ENCODE data around the gene RCOR2.
A peak's percentile ranks its signal among the peaks of the same experiment; 100 is the strongest.

The RCOR2 gene

DNA sequence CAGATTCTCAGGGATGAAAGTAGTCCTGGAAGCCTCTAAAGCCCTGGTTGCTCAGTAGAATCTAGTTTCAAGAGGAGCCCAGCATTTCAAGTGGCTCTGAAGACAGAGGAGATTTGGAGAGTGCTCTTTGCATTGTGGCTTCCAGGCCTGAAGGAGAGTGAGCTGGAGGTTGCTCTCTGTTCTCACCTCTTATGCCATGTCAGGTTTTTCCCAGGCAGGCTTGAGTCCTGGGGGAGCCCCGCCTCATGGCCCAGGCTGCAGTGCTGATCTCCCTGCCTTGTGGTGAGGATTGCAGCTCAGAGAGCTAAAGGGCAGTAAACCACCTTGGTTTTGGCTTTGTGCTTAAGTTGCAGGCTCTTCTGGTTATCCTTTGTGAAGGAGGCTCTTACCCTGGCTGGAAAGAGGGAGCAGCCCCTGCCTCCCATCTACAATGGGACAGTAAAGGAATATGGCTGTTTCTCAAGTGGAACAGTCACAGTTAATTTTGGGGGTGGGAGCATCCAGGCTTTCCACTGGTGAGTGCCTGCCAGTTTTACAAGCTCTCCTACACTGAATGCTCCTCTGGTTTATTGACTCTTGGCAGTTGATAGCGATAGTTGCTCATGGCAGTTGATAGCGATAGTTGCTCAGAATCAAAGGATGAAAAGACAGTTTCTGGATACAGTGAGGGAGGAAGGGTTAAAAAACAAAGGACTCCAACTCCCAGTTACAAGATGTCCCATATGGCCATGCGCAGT, 32.6 kb downstream of the RCOR2 start:
- peak in 1 of 10 donors; percentile 37 for DNase-seq
- intact Hi-C loops (cut with DNase I), result no loop called here

DNA sequence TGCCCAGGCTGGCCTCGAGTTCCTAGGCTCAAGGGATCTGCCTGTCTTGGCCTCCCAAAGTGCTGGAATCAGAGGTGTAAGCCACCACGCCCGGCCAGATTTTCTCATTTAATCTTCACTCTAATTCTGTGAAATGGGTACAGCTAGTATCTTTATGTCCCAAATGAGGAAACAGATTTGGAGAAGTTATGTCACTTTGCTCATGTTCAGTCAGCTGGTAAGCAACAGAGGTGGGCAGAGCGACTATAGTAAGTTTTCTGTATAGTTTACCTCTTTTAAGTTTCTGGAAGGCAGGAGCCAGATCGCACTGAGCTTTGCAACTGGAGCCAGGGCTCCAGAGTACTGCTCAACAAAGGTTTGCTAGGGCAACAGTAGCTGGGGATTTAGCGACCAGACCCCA, 33.2 kb downstream of the RCOR2 start:
- intact Hi-C loops (cut with DNase I), result no loop called here
- peak in 1 of 10 donors; percentile 25 for DNase-seq

DNA sequence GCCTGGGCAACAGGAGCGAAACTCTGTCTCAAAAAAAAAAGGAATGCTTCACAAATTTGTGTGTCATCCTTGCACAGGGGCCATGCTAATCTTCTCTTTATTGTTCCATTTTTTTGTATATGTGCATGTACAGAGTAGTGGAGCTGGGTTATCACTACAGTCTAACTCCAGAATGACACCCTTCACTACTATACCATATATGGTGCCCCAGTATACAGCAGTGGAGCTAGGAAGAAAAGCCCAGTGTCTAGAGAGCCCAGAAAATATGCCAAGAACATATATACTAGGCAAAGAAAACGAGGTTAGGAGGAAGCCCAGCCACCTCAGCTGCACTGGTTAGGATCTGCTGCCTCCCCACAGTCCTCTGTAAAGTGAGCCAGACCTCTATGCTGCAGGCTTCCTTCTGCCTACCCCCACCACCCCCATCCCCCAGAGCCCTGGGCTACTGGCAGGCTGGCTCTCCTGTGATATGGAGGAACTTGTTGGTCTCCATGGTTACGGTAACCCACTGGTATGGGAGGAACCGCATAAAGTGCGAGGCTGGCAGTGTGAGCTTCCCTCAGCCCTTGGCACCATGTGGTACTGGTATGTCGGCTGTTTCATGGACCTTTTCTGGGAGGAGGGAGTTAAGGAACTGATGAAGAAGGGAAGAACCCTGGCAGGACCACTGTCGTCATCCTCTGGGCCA, 34.3 kb downstream of the RCOR2 start:
- intact Hi-C loops (cut with DNase I), result no loop called here
- DNase-seq, result peak in 2 of 10 donors; percentile 32 to 89

DNA sequence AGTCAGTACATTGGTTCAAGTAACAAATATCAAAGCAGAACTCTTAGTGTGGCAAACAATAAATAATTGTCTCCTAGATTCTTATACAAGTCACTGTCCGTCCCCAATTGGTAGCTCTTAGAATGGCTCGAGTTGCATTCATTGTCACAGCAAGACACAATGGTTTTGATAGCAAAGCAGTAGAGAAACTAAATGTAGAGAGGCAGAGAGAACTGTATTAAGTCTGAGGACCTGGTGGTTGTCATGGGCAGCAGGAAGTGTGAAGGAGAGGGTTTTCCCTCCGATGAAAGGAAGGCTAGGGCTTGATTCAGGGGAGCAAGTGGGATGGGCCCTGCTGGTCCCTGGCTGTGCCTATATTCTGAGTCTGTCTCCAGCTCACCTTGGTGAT, 36.6 kb downstream of the RCOR2 start:
- intact Hi-C loops (cut with DNase I), result no loop called here

DNA sequence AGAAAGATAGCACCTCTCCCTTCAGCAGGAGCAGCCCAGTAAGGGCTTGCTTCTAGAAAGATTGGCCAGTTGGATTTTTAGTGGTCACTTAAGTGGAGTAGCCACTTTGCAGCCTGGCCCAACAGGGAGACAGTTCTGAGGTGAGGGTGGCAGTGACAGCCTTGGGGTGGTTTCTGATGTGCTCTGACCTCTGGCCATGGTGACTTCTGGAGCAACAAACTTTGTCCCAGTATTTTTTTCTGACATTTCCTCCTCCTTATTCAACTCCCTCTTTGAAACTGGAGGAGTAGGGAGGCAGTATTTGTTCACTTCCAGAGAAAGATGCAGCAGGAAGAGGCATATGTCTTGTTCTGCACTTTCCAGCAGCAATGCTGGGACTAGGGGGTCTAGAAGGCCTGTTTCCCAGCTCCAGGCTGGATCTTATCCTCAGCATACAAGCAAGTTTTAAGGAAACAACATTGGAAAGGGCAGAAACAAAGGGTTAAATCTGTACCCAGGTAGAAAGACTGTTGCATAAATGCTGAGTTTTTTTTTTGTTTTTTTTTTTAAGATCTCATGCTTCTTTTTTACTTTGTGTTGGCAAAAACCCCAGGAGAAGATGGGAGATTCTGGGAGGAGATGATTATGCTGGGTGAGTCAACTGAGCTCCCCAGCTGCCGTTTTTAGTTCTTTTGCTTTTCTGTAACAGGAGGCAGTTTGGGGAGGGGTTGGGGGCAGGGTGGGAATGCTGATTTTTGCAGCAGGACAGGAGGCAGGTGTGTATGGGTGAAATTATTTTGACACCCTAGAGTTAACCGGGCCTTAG, 37.2 kb downstream of the RCOR2 start:
- intact Hi-C loops (cut with DNase I), result no loop called here
- peak in 3 of 10 donors; percentile 28 to 43 (median 42) for DNase-seq

More for the DNA sequence above, 36.6 kb downstream of the RCOR2 start:
- peak in 1 of 10 donors; percentile 4 for DNase-seq

DNA sequence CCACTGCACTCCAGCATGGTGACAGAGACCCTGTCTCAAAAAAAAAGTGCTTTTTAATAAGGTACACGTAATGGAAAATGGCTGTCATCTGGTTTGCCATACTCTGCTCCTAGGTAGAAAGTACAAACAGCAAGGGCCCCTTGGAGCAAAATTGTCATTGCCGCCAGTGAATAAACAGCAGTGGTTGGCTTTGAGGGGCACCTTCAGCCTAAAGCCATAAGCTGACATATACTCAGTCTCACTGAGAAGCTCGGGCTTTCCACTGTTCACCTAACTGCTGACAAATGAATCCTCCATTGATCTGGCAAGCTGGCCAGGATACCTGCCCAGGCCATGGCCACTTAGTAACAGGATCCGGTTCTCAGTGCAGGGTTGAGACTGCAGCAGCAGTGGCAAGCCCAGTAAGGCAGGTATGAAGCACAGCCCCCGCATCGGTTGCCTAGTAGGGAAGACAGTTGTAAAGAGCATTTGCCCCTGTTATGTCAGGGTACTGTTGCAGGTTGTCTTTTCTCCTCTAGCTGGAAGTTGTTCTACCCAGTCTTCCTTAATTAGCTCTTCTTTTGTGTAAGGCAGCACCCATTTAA, 39.2 kb downstream of the RCOR2 start:
- peak in 2 of 10 donors; percentile 35 to 61 for DNase-seq

DNA sequence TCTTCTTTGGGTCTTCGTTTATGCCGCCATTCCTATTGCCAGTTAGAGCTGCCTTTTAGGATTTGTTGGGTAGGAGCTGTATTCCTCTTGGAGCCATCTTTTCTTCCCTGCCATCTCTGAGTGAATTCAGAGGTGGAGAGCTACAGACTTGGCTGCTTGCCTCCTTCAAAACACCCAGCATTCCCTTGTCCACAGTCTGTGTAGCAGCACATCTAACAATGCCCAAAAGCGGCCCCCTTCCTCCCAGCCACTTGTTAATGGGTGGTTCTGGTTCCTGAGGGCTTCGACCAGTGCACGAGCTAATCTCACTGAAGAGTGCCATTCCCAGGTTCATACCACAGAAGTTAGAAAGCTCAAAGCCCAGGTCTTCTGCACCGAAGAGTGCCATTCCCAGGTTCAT, 40.3 kb downstream of the RCOR2 start:
- intact Hi-C loops (cut with DNase I), result no loop called here

More for the DNA sequence above, 39.2 kb downstream of the RCOR2 start:
- intact Hi-C loops (cut with DNase I), result no loop called here

DNA sequence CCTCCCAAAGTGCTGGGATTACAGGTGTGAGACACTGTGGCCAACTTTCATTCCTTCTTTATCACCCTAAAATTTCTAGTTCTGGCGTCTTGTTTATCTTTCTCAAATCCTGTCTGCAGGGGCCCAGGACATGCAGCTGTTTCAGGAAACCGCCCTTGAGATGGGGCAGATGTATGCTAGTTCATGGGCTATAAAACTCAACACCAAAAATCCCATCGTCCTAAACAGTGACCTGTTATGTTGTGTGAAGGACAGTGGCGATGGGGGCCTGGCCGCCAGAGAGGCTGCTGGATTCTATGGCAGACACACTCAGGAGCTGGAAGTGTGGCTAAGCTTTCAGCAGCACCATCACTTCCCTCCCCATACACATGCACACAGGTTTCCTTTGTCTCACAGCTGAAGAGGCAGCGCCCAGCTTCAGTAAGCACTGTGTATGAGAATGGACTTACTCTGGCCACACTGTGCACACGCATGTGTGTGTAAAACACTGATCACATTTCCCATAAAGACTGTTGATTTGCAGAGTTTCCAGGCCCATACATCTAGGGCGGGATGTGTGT, 41.4 kb downstream of the RCOR2 start:
- DNase-seq, result peak in 1 of 10 donors; percentile 66
- intact Hi-C loops (cut with DNase I), result no loop called here

More for the DNA sequence above, 40.3 kb downstream of the RCOR2 start:
- peak in 3 of 10 donors; percentile 25 to 67 (median 36) for DNase-seq

DNA sequence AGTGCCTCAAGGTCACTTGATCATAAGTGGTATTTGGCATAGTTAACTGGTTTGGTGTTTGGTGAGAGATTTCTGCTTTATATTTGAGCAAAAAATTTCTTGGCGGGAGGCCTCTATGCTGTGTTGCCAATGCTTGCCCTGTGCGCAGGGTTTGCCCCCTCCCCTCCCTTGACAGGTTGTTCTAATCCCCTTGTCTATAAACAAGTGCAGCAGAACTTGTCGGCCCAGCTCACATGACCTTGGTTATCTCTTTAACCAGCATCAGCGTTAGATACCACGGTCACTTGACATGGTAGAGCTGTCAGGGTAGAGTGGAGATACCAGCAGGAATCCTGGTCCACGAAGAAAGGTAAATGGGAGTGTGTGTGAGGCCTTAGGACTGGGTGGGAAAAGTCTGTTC, 42.5 kb downstream of the RCOR2 start:
- no peak for DNase-seq
- intact Hi-C loops (cut with DNase I), result no loop called here

DNA sequence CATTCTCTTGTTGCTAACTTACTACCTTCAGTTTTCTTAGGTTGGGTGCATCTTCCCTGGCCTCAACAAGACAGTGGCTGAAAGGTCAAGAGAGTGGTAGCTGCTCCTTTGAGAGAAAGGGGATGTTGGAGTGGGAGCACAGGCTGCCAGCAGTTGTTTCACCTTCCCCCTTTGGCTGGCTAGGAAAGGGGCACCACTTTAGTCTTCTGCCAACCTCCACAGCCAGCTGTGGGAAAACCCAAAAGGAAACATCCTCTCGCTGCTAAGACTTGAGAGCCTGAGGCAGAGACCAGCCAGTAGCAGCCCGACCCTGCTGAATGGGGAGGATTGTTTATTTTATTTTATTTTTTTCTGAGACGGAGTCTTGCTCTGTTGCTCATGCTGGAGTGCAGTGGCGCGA, 43.7 kb downstream of the RCOR2 start:
- DNase-seq, result peak in 2 of 10 donors; percentile 22 to 49
- intact Hi-C loops (cut with DNase I), result loop anchor here (2.0 kb wide), 1 partner anchor 37 kb away; no protein-coding TSS in a partner anchor

DNA sequence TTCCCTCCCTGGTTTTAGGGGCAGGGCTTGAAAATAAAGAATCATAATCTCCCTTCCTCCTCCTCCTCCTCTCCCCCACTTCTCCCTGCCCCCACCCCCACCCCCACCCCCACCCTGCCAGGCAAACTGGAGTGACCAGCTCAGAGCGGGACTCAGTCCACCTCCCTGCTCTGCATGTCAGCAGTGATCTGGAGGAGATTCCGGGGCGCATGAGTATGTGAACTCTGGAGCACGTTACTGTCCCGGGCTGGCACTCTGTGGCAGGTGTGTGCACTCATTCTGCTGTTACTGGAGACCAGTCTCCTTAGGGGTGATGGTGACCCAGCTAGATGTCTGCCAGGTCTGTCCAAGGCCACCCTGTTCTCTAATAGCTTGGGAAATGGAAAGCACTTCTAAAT, 44.2 kb downstream of the RCOR2 start:
- intact Hi-C loops (cut with DNase I), result loop anchor here (2.0 kb wide), 1 partner anchor 36 kb away; no protein-coding TSS in a partner anchor

DNA sequence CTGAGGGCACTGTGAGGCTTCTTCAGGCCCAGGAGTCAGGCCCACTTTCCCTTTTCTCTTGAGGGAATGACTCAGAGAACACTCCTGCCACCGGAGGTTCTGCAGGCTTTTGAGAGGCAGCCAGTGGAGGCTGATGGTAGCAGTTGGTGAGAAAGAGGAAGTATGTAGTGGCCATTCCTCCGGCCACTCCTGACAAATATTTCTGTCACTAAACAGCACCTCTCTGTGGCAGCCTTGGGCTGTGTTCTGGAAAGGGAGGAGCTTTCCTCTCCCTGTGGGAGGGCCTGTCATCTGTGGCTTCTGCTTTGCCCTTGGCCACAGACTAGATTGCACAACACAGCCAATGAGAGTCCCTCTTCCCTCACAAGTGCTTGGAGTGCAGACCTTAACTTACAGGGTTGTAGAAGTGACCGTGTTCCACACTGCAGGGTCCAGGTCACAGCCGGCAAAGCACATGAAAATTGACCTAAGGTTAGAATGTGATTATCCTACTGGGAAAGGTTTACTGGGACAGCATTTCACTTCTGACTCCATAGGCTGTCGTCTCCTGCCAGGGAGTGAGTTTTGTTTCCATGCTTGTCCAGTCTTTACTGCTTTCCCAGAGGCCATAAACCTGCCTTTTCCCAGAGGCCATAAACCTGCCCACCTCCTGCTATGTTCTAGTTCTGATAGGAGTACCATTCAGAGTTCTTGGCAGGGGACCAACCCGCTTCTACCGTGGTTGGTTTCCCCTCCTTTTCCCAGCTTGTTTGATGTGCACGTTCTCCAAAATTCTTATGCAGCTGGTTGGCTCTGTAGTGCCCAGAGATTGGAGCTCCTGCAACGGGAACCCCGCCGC, 44.8 kb downstream of the RCOR2 start:
- intact Hi-C loops (cut with DNase I), result loop anchor here (2.0 kb wide), 1 partner anchor 35 kb away; no protein-coding TSS in a partner anchor
- DNase-seq, result peak; percentile 26 to 95 (median 74)

More for the DNA sequence above, 44.2 kb downstream of the RCOR2 start:
- peak in 2 of 10 donors; percentile 62 to 64 for DNase-seq

DNA sequence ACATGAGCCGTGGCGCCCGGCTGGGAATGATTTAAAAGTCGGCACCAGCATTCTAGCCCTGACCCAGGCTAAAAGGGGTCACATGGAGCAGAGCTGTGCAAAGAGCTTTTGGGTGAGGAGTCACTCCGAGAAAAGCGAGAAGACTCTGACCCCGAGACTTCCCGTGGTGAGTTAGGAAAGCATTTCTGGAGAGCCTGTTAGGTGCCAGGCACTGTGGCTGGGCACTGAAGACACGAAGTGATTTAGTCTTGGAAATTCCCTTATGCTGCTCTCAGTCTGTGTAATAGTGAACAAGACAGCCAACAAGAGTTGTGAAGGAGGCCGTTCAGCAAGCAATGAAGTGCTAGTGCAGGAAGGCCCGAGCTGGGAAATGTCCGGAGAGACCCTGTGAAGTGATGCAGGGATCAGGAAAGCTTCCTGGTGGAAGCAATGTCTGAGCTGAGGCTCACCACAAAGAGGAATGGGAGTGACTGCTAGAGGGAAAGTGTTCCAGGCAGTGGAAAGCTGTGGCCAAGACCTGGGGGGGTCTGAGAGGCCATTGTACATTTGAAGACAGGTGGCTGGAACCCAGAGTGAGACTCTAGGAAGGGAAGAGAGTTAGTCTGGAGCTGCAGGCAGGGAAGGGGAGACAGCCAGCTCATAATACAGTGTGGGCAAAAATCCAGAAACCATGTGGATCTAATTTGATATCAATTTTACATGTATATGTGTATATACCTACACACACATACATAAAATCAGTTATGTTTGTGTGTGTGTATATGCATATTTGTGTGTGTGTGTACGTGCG, 46.4 kb downstream of the RCOR2 start:
- DNase-seq, result peak in 1 of 10 donors; percentile 24
- intact Hi-C loops (cut with DNase I), result no loop called here

DNA sequence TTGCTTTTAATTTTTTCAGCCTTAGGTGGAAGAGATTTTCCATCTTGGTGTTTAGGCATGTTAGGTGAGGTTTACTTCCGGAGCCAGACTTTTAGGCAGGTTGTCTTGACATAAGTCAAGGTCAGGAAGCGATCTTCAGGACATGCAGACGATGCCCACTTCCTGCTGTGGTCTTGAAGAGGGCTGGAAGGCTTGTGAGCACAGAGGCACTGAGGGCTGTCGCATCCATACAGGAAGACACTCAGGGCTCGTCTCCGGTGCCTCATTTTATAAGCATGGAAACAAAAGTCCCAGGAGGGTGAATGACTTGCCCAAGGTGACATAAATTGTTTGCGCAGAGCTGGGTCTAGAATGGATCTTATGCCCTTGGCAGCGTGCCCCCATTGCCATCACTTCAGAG, 47.3 kb downstream of the RCOR2 start:
- DNase-seq, result peak in 2 of 10 donors; percentile 23 to 53
- intact Hi-C loops (cut with DNase I), result no loop called here

DNA sequence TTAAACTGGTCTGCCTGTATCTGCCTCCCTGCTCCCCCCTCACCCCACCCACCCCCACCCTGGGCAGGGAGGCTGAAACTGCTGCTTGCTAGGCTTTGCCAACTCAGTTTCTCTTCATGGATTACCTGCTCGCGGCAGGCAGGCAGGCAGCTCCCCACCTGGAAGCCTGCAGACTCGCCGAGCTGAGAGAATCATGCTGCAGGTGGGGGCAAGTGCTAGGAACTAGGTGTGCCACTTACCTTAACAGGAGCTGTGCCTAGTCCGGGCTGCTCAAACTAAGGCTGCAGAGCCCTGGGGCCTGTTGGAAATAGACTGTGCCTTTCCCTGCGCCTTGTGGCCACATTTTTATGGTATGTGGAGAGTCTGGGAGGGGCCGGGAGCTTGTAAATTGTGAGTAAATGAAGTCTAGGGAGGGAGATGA, 47.8 kb downstream of the RCOR2 start:
- DNase-seq, result peak in 2 of 10 donors; percentile 24 to 47
- intact Hi-C loops (cut with DNase I), result no loop called here

DNA sequence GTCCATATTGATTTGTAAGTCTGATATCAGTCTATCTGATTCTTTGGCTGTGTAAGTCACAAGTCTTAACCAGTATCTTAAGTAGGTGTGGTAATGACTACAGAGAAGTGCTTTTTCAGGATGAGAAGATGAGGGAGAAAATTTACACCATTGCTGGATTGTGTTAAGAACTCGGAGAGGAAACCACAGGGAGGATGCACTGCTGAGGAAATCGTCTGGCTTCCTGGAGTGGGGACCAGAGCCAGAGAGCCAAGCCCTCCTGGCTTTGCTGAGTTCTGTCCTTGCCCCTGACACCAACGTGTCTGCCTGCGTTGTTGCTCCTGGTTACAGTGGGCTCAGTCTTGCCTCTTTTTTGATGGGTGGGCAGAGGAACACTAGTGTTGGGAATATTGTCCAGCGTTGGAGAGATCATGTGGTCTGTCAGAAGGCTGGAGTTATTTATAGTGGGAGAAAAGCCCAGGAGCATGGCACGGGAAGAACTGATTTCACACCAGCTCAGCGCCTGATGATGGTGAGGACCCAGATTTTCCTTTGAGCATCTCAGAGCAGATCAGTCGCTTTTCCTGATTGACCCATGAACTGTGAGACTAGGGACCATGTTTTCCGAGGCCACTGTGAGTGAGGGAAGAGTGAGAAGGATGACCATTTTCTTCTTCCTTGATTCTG, 48.4 kb downstream of the RCOR2 start:
- DNase-seq, result peak in 1 of 10 donors; percentile 18
- intact Hi-C loops (cut with DNase I), result no loop called here

DNA sequence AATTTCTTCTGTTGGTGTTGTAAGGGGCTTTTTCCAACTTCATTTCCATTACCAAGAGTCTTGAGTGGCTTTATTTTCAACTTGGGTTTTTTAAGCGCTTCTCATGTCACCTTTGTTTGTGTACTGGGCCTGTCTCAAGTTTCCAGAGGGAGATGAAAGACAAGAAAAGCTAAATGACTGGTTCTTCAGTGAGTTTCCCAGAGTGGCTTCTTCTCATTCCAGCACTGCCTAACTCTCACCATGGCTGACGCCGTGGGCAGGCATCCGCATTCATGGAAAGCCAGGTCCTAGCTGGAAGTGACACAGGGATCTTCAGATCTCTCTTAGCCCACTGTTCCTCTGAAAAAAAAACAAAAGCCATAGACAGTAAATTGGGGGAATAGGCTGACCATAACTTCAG, 49.5 kb downstream of the RCOR2 start:
- intact Hi-C loops (cut with DNase I), result no loop called here
- DNase-seq, result peak in 2 of 10 donors; percentile 9 to 44

DNA sequence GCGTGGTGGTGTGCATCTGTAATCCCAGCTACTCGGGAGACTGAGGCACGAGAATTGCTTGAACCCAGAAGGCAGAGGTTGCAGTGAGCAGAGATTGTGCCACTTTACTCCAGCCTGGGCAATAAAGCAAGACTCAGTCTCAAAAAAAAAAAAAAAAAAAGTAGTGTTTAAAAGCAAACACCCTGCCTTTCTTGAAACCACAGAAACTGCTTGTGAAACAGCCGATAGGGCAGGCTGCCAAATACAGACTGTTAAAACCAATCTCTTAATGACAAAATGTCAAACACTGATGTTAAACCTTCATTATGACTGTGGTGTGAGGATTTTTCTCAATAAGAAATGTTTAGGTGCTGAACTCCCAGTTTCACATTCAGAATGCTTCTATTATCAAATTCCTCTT, 50.8 kb downstream of the RCOR2 start:
- DNase-seq, result peak in 1 of 10 donors; percentile 29
- intact Hi-C loops (cut with DNase I), result no loop called here
